HG03342 (cell line): ENCODE results near the gene CACHD1.

Experiments used
- ATAC-seq: cut with Tn5 transposase; IDR thresholded peaks from one replicate; pipeline ENCODE4 v1.9.1; 2021; ENCODE audit warnings: mild to moderate bottlenecking, moderate library complexity; ENCODE audit not compliant: unreplicated experiment

The CACHD1 gene

DNA sequence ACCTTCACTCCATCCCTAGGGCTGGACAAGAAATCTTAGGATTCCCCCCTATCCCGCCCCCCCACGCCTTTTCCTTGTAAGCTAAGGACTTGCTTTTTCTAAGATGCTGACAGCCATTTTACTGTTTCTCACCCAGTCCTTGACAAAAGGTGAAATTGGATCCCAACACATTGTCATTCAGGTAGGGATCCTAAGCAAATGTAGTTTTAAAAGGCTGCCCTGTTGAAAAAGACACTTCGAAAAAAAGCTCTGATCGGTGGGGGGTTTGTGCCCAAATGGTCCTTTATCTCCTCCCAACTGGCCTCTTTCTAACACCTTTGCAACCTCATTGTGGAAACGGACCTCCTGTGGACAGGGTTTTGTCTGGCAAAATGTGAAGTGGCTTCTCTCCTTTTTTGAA, 2.9 kb downstream of the CACHD1 start:
- ATAC-seq = no peak

DNA sequence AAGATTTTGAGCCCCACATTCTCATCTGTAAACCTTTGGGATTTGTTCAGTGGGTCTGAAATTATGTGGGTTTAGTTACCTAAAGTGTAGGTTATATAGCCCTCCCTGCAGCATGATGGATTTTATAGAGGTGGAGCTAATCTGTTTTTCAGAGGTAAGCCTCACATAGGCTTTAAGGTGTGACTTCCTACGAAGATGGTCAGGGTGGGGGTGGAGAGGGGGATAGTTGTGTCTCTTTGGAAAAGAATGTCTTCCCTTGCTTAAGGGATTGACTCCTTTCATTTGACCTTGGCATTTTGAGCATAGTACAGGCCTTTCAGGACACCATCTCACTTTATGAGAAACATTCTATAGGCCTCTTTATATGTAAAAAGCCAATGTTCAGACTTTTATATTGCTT, 3.4 kb downstream of the CACHD1 start:
- no peak for ATAC-seq

DNA sequence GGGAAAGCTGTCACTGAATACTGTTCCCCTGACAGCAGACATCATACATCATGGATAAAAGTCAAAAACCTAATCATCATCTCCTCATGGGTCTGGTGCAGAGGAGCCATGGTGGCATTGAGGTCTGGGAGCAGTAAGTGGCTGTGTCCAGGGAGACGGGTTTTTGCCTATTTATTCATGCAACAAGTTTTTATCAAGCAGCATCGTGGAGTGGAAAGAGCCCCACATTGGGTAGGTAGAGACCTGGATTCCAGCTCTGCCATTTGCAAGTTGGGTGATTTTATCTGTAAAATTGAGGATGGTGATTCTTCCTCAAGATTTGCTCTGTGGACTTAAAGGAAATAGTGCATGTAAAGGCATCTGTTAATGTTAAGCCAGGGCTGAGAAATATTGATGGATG, 4.2 kb downstream of the CACHD1 start:
- ATAC-seq = no peak

DNA sequence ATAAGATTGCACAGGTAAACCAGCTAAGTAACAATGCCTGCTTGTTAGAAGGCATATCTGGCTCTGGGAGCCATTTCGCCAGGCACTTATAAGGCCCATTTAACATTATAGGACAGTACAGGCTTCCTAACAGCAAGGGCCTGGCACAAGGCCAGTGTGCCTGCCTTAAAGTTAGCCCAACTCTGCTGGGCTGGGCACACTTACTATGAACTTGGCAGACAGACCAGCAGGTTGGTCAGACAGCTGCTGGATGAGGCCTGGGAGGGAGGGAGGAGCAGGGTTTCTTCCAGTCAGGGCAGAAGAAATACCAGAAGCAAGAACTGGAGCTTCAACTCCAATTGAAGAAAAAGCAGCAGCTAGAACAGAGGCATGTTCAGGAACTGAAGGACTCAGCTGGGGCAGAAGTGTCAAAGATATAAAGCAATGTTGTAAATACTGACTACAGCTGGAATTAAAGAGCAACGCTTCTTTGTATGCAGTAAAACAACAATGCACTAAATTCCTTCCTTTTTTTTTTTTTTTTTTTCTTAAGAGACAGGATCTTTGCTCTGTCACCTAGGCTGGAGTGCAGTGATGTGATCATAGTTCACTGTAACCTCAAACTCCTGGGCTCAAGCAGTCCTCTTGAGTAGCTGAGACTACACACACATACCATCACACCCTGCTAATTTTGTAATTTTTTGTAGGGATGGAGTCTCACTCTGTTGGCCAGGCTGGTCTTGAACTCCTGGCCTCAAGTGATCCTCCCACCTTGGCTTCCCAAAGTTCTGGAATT, 4.9 kb downstream of the CACHD1 start:
- no peak for ATAC-seq

DNA sequence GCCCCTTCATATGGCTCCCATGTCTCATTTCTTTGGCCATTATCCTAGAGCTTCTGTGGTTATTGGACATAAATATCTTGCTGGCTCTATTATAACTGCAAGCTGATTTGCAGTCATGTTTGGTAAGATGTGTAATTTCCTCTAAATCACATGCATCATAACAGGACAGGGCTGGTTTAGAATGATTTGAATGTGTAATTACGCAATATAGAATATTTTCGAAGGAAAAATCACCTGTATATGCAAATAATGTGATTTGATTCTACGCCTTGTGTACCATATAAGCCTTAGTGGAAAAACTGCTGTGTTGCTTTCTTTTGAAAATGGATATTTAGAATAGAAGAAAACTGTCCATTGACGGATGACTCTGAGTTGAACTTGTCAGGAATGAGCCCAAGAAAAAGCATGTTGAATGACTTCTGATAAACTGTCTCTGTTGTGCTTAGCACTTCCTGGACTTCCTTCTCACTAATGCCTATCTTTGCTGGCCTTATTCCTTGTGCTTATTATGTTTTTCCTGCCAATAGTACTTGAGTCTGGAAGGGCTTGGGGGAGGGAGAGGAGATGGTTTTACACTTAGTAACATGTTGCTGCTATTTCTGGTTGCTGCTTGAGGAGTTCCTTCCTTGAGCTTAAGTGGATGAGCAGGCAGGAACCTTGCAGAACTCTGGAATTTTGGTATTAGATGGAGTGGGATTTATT, 6.5 kb downstream of the CACHD1 start:
- ATAC-seq = no peak

DNA sequence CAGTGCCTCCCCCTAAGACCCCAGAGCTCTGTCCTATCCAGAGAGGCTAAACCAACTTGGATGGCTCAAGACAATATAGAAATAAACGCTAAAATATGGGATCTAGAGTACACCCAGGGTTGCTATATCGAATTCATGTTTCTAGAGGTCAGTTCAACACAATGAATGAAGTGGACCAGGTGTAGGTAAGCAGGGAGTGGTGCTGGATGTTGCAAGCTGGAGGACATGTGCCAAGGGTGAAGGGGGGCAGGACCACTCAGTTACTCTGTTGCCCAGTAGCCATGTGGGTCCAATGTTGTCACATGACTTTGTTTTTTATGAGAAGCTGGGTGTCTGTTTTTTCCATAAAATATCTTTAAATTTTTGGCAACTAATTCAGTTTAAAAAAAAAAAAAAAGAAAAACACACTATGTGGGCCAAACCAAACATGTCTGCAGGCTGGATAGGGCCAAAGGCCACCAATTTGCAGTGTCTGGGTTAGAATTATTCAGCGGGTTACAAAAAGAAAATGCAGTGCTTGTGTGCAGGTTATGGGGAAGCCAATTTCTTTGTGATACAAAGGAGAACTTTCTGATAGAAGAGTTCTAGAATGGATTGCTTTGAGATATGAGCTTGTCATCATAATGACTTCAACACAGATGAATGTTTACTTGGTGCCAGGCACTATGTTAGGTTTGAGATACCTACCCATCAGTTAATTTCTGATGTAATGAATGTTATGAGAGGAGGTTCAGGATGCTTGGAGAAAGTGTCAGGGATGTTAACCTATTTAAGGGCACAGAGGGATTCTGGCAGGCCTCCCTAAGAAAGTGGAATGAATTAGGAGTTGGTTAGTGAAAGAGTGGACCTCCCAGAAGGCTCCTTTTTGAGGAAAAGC, 8.9 kb downstream of the CACHD1 start:
- ATAC-seq = no peak

DNA sequence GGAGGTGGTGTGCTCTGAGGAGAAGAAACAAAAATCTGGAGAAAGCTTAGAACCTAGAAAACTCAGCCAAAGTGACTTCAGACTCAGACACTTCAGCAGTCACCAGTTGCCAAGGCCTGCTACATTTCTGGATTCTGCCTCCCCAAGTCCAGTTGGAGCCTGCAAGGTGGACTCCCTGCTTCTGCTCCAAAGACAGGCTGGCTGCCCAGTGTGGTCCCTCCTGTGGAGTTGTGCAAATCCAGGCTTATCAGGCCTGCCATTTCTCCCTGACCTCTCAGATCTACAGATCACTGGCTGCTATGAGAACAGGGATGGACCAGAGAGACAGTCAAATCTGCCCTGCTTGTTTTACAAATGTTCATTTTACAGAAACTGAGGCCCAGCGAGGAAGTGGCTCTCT, 9.9 kb downstream of the CACHD1 start:
- no peak for ATAC-seq

DNA sequence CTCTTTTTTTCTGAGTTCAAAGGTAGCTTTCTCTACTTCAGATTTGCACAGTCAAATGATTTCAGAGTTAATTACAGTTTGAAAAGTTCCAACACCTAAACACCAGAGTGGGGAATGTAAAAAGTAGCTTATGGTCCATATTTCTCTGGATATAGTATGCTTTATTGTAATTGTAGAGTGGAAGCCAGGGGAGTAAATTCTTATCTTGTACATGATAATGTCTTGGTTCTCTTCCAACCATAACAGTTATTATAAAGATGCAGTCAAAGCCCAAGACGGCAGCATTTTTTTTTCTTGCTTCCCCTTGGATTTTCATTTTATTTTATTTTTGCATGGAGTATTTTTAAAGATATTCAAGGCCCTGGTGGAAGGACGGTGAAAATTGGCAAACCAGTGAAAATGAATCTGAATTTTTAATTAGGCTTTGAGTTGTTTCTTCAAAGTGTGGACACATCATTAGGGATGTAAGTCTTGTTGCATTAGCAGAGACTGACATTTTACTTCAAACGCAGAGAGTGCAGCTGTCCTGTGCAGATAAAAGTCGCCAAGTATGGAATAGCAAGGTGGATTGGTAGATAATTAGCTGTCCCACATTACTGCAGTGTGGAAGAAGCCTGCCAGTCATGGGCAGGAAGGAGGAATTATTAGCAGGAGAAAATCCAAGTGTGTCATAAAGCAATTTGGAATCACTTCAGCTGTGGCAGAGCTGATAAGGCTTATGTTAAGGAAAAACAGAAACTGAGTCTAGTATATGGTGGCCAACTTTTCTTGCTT, 11.3 kb downstream of the CACHD1 start:
- ATAC-seq = no peak

DNA sequence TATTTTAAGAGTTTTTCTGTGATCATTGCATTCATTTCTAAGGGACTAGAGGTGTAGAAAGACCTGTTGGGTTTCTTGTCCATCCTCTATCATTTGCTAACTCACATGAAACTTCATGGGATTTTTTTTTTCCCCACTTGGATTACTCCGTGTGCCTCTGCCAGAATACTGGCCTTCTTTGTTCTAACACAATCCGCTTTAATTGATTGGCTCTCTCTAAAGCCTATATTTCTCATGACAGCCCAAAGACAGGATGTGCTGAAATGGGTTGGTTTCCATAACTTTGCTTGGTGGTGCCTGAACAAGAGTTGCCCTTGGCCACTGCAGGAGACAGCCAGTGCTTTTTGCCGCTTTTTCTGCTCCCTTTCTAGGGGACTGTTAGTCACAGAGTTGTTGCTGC, 12.2 kb downstream of the CACHD1 start:
- ATAC-seq = no peak

DNA sequence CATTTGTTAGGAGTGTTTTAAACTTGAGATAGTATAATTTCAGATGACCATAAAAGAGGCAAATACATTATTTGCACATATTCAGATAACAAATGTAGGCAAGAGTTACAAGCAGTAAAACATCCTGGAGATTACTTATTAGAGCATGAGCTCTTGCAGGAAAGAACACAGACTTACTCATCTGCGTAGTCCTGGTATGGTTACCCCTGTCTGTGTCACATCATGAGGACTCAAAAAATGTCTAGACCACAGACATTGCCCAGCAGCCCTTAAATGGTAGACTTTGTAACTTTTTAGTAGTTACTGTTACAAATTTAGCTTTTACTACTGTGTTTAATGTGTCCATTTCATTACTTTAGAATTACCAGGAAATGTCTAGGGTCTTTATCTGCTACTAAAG, 12.8 kb downstream of the CACHD1 start:
- no peak for ATAC-seq

DNA sequence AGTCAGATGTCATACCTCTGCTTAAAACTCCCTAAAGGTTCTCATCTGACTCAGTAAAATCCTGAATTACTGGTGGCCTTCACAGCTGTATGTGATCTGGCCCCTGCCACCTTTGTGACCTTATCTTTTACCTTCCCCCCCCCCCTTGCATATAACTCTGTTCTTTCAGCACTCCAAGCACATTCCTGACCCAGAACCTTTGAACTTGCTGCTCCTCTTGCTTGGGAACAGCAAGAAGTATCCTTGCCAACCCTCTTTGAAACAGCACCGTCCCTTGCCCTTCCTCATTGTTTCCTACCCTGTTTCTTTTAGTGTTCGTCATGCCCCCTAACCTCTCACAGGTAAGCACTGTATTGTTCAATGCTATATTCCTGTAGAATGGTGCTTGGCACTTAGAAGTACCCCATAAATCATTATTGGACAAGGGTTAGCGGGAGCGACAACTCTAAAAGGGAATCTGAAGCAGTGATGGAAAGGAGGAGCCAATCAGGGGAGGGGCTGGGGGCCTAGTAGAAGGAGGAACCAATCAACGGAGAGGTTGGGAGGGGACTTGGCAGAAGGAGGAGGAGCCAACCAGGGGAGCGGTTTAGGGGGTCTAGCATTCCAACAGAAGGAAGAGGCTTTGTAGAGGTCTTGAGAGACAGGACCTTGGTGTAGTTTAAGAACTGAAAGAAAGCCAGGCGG, 13.9 kb downstream of the CACHD1 start:
- no peak for ATAC-seq

DNA sequence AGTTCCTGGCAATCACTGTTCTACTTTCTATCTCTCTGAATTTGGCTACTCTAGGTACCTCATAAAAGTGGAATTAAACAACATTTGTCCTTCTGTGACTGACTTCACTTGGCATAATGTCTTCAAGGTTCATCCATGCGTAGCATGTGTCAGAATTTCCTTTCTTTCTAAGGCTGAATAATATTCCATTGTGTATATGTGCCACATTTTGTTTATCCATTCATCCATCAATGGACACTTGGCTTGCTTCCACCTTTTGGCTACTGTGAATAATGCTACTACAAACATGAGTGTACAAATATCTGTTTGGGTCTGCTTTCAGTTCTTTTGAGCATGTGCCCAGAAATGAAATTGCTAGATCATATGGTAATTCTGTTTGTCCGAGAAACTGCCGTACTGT, 14.7 kb downstream of the CACHD1 start:
- no peak for ATAC-seq

DNA sequence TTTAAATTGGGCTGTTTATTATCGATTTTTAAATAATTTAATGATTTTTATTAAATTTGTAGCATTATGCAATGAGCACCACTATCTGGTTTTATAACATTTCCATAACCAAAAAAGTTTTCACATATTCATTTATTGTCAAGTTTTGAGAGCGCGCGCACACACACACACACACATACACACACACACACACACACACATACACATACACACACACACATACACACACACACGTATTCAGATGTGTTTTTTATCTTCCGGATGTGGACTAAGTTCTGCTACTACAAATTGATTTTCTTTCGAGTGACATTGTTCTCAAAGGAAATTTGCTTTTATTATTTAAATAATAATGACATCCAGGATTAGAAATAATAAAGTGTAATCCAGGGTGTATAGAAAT, 16.3 kb downstream of the CACHD1 start:
- no peak for ATAC-seq

DNA sequence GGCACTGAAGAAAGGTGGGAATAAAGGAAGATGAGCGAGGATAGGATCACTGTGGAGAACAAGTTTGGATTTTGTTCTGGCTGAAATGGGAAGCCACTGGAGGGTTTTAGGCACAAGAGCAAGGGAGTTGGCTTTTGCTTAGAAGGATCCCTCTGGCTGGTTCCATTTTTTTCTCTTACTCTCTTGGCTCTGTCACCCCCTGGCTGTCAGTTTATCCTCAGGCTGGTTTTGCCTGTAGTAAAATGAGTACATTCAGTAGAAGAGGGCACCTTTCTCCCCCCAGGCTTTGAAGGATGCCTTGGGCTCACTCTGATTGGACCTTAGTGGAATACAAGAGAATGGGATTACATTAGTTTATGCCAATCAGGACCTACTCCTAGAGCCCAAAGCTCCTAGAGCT, 17.1 kb downstream of the CACHD1 start:
- no peak for ATAC-seq

DNA sequence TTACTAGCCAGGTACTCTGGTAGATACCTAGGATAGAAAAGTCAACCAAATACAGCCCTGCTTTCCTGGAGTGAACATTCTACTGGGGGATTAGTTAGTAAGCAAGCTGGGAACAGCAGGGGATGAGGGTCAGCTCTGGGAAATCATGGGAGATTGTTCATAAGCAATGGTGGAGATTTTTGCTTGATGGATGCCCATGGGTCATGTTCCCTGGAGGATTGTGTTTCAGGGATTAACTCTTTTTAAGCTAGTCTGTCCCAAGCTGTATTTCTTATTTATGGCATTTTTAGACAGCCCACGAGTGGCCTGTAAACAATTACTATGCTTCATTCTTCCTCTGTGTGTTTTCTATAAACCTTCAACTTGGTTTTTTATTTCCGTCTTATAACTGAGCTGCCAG, 18.9 kb downstream of the CACHD1 start:
- ATAC-seq = no peak

DNA sequence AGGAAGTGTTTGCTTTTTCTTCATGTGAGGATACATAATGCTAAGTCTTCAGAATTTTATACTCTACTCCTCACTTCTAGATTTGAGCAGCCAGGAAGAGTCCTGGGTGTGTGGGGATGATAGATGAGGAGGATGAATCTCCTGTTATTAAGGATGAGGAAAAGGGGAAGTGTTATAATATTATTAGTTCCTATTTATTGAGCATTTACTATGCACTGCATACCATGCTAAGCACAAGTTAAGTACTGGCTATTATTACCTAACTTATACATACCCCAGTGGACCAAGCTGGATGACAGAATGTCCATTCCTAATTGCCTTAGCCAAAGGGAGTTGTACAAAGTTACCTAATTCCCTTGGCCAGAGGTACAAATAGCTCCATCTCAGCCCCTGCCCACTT, 19.8 kb downstream of the CACHD1 start:
- no peak for ATAC-seq

DNA sequence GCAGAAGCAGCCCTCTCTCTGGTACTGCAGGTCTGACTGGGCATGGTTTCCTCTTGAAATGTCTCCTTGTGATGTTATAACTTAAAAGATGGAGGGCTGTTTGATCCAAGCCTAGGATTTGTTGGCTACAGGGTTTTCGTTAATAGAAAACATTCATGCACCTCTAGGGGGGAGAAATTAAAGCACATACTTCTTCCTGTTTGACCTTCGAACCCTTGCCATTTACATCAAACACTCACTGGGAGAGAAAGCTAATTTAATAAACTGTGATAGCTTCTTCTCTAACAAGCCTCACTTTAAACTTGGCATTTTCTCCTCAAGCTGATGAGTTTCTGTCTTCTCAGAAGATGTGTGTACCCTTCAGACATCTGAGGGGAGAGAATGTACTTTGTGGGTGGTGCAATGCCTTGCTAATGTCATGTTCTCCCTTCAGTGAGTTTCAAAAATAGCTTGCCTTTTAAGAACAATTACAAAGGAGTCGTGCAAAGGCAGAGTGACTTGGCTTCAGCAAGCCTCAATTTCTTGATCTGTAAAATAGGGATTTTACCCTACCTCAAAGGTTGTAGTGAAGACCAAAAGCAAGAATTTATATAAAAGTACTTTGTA, 20.4 kb downstream of the CACHD1 start:
- ATAC-seq = no peak

DNA sequence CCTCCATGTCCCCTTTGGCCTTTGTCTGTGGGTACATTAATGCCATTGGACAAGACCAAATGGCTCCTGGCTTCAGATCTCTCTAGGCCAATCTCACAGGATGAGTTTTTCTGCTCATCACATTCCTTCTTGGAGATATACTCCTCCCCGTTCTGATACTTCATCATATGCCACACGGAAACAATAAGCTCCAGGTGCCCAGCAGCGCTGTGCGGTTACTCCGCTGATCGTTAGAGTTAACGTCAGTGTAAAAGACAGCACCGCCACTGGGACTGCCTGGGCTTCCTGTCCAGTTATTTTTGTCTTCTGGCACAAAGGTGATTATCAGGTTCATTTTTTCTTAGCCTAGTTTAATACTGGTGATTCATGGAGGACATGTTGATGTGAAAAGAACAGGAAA, 22.5 kb downstream of the CACHD1 start:
- ATAC-seq = no peak

DNA sequence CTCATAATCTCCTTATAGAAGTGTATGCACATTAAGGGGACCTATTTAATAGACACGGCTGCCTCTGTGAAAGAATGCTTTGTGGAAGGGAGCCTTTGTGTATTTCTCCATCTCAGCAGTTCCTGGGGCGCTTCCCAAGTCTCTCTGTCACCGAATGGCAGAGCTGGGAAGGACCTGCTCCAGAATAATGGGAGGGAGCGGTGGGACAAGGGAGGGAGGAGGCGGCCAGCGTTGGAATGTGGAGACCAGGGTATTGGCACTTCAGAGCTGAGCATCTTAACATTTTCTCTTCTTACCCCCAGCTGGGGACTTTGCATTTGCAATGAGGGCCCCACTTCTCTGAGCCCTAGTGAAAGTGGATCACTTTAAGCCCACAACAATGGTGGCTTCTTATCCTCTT, 23.9 kb downstream of the CACHD1 start:
- ATAC-seq = no peak

DNA sequence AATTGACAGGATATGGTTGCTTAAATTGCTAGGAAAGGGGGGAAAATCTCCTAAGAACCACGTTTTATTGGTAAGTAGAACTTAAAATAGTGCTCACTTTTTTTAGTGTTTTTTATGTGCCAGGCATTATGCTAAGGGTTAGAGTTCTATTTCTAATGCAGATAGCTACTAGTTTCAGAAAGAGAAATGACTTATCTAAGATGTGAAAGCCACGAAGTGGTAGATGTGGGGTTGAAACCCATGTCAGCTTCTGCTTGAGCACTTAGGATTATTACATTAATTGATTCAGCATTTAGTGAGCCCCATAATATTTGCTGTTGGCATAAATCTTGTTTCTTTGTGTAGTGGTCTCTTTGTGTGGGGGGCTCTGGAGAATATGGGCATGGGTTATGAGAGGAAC, 24.7 kb downstream of the CACHD1 start:
- ATAC-seq = no peak
